ENCODE results near the gene ELMO1. TPM values are rescaled to one million over a fixed set of nuclear protein-coding genes. Genes with fewer than 3 reads are reported as not detected.

ELMO1 gene
- polyA plus RNA-seq, 1 donor (not counting 4 experiments of a cell fraction or from before 2014, with no cell fraction given), result not detected

GRCh38 chr7:36982766-36983165 lies 465.9 kb downstream of the ELMO1 start:
- Histone ChIP-seq H3K79me2 (ENCODE audit: control insufficient read depth, insufficient read depth, low read length) (no peaks in the 10 kb centered on the region), H3K4me1 (ENCODE audit: control insufficient read depth, extremely low read depth, insufficient read depth, low read length) (no peaks in the 10 kb centered on the region), H3K27ac (ENCODE audit: control insufficient read depth, insufficient read depth, low read length) (no peak overlapping the region), H3K9me3 (ENCODE audit: control insufficient read depth, low read depth, low read length) (no peaks in the 10 kb centered on the region), H3K4me3 (ENCODE audit: control insufficient read depth in 2 of 3, extremely low read depth in 1 of 3, insufficient read depth in 2 of 3, low read depth in 1 of 3, low read length in 3 of 3) (no peak overlapping the region), H4K20me1 (ENCODE audit: control insufficient read depth, extremely low read depth, insufficient read depth, low read length) (no peaks in the 10 kb centered on the region), H3K36me3 (ENCODE audit: control insufficient read depth in 2 of 2, extremely low read depth in 1 of 2, insufficient read depth in 2 of 2, low read length in 2 of 2) (no peaks in the 10 kb centered on the region), H2AFZ (ENCODE audit: control insufficient read depth, low read length) (no peak overlapping the region), H3K4me2 (ENCODE audit: control insufficient read depth, extremely low read depth, insufficient read depth, low read depth, low read length) (no peak overlapping the region), H3K27me3 (ENCODE audit: control insufficient read depth, extremely low read depth, insufficient read depth, low read length) (peaks cover 7% of the 10 kb centered on the region), H3K9ac (ENCODE audit: control insufficient read depth, extremely low read depth, insufficient read depth, low read length) (no peak overlapping the region), H3K9me1 (ENCODE audit: control insufficient read depth, extremely low read depth, insufficient read depth, low read length) (no peaks in the 10 kb centered on the region)
- dilution Hi-C loops (cut with MboI; ENCODE audit: extremely low pct_ligation_motif_present, low sequenced_read_pairs), result loop anchor here (25.0 kb wide), 1 partner anchor 205 kb away; no protein-coding TSS in a partner anchor
- DNase-seq (ENCODE audit: low read depth, low spot score), result no peak
- FAIRE-seq, result no peak
- TF ChIP-seq EZH2 (IDR thresholded peaks at IDR 0.05; ENCODE audit: low read length) (no peak), CTCF (optimal IDR thresholded peaks at IDR 0.05 in 1 of 3, IDR thresholded peaks at IDR 0.05 in 1 of 3, conservative IDR thresholded peaks at IDR 0.05 in 1 of 3; ENCODE audit: extremely low read depth in 1 of 3, insufficient read depth in 2 of 3, low read length in 3 of 3) (no peak)

DNA sequence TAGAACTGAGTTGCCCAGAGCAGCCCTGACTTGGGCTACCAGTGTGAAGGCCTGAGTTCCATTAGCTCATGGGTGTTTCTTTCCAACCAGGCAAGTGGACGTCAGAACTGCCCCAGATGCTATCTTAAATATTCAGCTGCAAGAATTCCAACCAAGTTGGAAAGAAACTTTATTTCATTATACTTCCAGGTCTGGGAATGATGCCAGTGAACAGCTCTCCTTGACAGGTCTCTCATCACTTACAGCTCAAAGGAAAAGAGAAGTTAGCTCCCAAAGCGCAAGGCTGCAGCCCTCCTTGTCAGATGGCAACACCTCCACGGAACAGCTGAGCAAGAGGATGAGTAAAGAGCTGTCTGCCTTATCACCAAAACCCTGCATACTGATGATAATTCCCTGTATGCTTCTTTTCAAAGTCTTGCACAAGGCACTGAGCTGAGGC lies 468.8 kb downstream of the ELMO1 start:
- FAIRE-seq, result no peak
- dilution Hi-C loops (cut with MboI; ENCODE audit: extremely low pct_ligation_motif_present, low sequenced_read_pairs), result loop anchor here (25.0 kb wide), 1 partner anchor 207 kb away; no protein-coding TSS in a partner anchor

More for the DNA sequence above, 468.8 kb downstream of the ELMO1 start:
- no peak for DNase-seq (ENCODE audit: low read depth, low spot score)
- H3K4me1 ChIP-seq (ENCODE audit: control insufficient read depth, extremely low read depth, insufficient read depth, low read length), result no peaks in the 10 kb centered on the region
- H3K79me2 ChIP-seq (ENCODE audit: control insufficient read depth, insufficient read depth, low read length), result no peaks in the 10 kb centered on the region
- H3K4me3 ChIP-seq (ENCODE audit: control insufficient read depth in 2 of 3, extremely low read depth in 1 of 3, insufficient read depth in 2 of 3, low read depth in 1 of 3, low read length in 3 of 3), result no peak overlapping the region
- no peak overlapping the region for H3K9ac ChIP-seq (ENCODE audit: control insufficient read depth, extremely low read depth, insufficient read depth, low read length)
- H2AFZ ChIP-seq (ENCODE audit: control insufficient read depth, low read length), result no peak overlapping the region
- H4K20me1 ChIP-seq (ENCODE audit: control insufficient read depth, extremely low read depth, insufficient read depth, low read length), result no peaks in the 10 kb centered on the region
- no peak for TF ChIP-seq EZH2 (IDR thresholded peaks at IDR 0.05; ENCODE audit: low read length)
- TF ChIP-seq CTCF (optimal IDR thresholded peaks at IDR 0.05 in 1 of 3, IDR thresholded peaks at IDR 0.05 in 1 of 3, conservative IDR thresholded peaks at IDR 0.05 in 1 of 3; ENCODE audit: extremely low read depth in 1 of 3, insufficient read depth in 2 of 3, low read length in 3 of 3), result no peak
- H3K27ac ChIP-seq (ENCODE audit: control insufficient read depth, insufficient read depth, low read length), result no peak overlapping the region
- no peaks in the 10 kb centered on the region for H3K9me3 ChIP-seq (ENCODE audit: control insufficient read depth, low read depth, low read length)
- peaks cover 2% of the 10 kb centered on the region for H3K27me3 ChIP-seq (ENCODE audit: control insufficient read depth, extremely low read depth, insufficient read depth, low read length)
- no peaks in the 10 kb centered on the region for H3K9me1 ChIP-seq (ENCODE audit: control insufficient read depth, extremely low read depth, insufficient read depth, low read length)
- H3K36me3 ChIP-seq (ENCODE audit: control insufficient read depth in 2 of 2, extremely low read depth in 1 of 2, insufficient read depth in 2 of 2, low read length in 2 of 2), result no peaks in the 10 kb centered on the region
- H3K4me2 ChIP-seq (ENCODE audit: control insufficient read depth, extremely low read depth, insufficient read depth, low read depth, low read length), result no peak overlapping the region

All from keratinocyte (primary cell).